ENCODE data around the gene HAO1. TPM values are rescaled to one million over a fixed set of nuclear protein-coding genes. Genes with fewer than 3 reads are reported as not detected.
A peak's percentile ranks its signal among the peaks of the same experiment; 100 is the strongest.

HAO1 gene
- polyA plus RNA-seq, 4 donors = 0.04 TPM; not detected in 3

GRCh38 chr20:7891705-7892104 lies 48.6 kb downstream of the HAO1 start:
- 87 to 88% (median 87%) methylated on average over 5 of the region's 5 CpGs for WGBS, 3 donors
- no peak overlapping the region for H3K4me3 ChIP-seq (ENCODE audit: low read depth in 1 of 3, low read length in 3 of 3)

GRCh38 chr20:7889736-7890135 lies 50.5 kb downstream of the HAO1 start:
- no peaks in the 10 kb centered on the region for H3K9me3 ChIP-seq (ENCODE audit: control insufficient read depth in 2 of 2, insufficient read depth in 1 of 2, low read depth in 1 of 2, low read length in 1 of 2)
- H3K36me3 ChIP-seq (ENCODE audit: control insufficient read depth in 3 of 3, insufficient read depth in 2 of 3, low read depth in 1 of 3, low read length in 3 of 3) = no peaks in the 10 kb centered on the region
- WGBS, 3 donors = 88 to 94% (median 88%) methylated on average over 3 of the region's 3 CpGs
- no peak for DNase-seq
- no peak overlapping the region for H3K27ac ChIP-seq (ENCODE audit: low read depth in 1 of 3, low read length in 2 of 3)
- H3K4me3 ChIP-seq (ENCODE audit: low read depth in 1 of 3, low read length in 3 of 3) = no peak overlapping the region
- H3K4me1 ChIP-seq (ENCODE audit: control insufficient read depth in 3 of 3, insufficient read depth in 2 of 3, low read depth in 1 of 3, low read length in 2 of 3) = no peaks in the 10 kb centered on the region
- FAIRE-seq = no peak
- no peaks in the 10 kb centered on the region for H3K27me3 ChIP-seq (ENCODE audit: control insufficient read depth in 3 of 3, insufficient read depth in 3 of 3, low read length in 3 of 3)

More at GRCh38 chr20:7891705-7892104, 48.6 kb downstream of the HAO1 start:
- H3K27me3 ChIP-seq (ENCODE audit: control insufficient read depth in 3 of 3, insufficient read depth in 3 of 3, low read length in 3 of 3) = no peaks in the 10 kb centered on the region
- DNase-seq = no peak
- H3K36me3 ChIP-seq (ENCODE audit: control insufficient read depth in 3 of 3, insufficient read depth in 2 of 3, low read depth in 1 of 3, low read length in 3 of 3) = no peaks in the 10 kb centered on the region
- no peaks in the 10 kb centered on the region for H3K4me1 ChIP-seq (ENCODE audit: control insufficient read depth in 3 of 3, insufficient read depth in 2 of 3, low read depth in 1 of 3, low read length in 2 of 3)
- no peak overlapping the region for H3K27ac ChIP-seq (ENCODE audit: low read depth in 1 of 3, low read length in 2 of 3)
- FAIRE-seq = no peak
- H3K9me3 ChIP-seq (ENCODE audit: control insufficient read depth in 2 of 2, insufficient read depth in 1 of 2, low read depth in 1 of 2, low read length in 1 of 2) = no peaks in the 10 kb centered on the region

GRCh38 chr20:7883741-7884140 lies 56.5 kb downstream of the HAO1 start:
- H3K9me3 ChIP-seq (ENCODE audit: control insufficient read depth in 2 of 2, insufficient read depth in 1 of 2, low read depth in 1 of 2, low read length in 1 of 2) = no peaks in the 10 kb centered on the region
- H3K27me3 ChIP-seq (ENCODE audit: control insufficient read depth in 3 of 3, insufficient read depth in 3 of 3, low read length in 3 of 3) = peaks cover 0 to 3% (median 0%) of the 10 kb centered on the region in 3 donors
- no peaks in the 10 kb centered on the region for H3K4me1 ChIP-seq (ENCODE audit: control insufficient read depth in 3 of 3, insufficient read depth in 2 of 3, low read depth in 1 of 3, low read length in 2 of 3)
- FAIRE-seq (no peak), DNase-seq (no peak)
- H3K36me3 ChIP-seq (ENCODE audit: control insufficient read depth in 3 of 3, insufficient read depth in 2 of 3, low read depth in 1 of 3, low read length in 3 of 3) = no peaks in the 10 kb centered on the region
- WGBS, 3 donors = 80 to 83% (median 82%) methylated on average over 1 of the region's 1 CpG
- no peak overlapping the region for H3K27ac ChIP-seq (ENCODE audit: low read depth in 1 of 3, low read length in 2 of 3)
- H3K4me3 ChIP-seq (ENCODE audit: low read depth in 1 of 3, low read length in 3 of 3) = no peak overlapping the region

GRCh38 chr20:7883309-7883708 lies 56.9 kb downstream of the HAO1 start:
- FAIRE-seq = no peak
- H3K27ac ChIP-seq (ENCODE audit: low read depth in 1 of 3, low read length in 2 of 3) = no peak overlapping the region
- H3K36me3 ChIP-seq (ENCODE audit: control insufficient read depth in 3 of 3, insufficient read depth in 2 of 3, low read depth in 1 of 3, low read length in 3 of 3) = no peaks in the 10 kb centered on the region
- H3K9me3 ChIP-seq (ENCODE audit: control insufficient read depth in 2 of 2, insufficient read depth in 1 of 2, low read depth in 1 of 2, low read length in 1 of 2) = no peaks in the 10 kb centered on the region
- peaks cover 0 to 3% (median 0%) of the 10 kb centered on the region in 3 donors for H3K27me3 ChIP-seq (ENCODE audit: control insufficient read depth in 3 of 3, insufficient read depth in 3 of 3, low read length in 3 of 3)
- no peak for DNase-seq
- no peaks in the 10 kb centered on the region for H3K4me1 ChIP-seq (ENCODE audit: control insufficient read depth in 3 of 3, insufficient read depth in 2 of 3, low read depth in 1 of 3, low read length in 2 of 3)
- 72 to 84% (median 73%) methylated on average over 4 of the region's 4 CpGs for WGBS, 3 donors
- no peak overlapping the region for H3K4me3 ChIP-seq (ENCODE audit: low read depth in 1 of 3, low read length in 3 of 3)

- FAIRE-seq (no peak), DNase-seq (no peak)
- peaks cover 0 to 3% (median 0%) of the 10 kb centered on the region in 3 donors for H3K27me3 ChIP-seq (ENCODE audit: control insufficient read depth in 3 of 3, insufficient read depth in 3 of 3, low read length in 3 of 3)
- no peaks in the 10 kb centered on the region for H3K4me1 ChIP-seq (ENCODE audit: control insufficient read depth in 3 of 3, insufficient read depth in 2 of 3, low read depth in 1 of 3, low read length in 2 of 3)
- no peaks in the 10 kb centered on the region for H3K9me3 ChIP-seq (ENCODE audit: control insufficient read depth in 2 of 2, insufficient read depth in 1 of 2, low read depth in 1 of 2, low read length in 1 of 2)
- no peak overlapping the region for H3K4me3 ChIP-seq (ENCODE audit: low read depth in 1 of 3, low read length in 3 of 3)
- no peak overlapping the region for H3K27ac ChIP-seq (ENCODE audit: low read depth in 1 of 3, low read length in 2 of 3)
- WGBS, 3 donors = 75 to 86% (median 81%) methylated on average over 4 of the region's 4 CpGs
- H3K36me3 ChIP-seq (ENCODE audit: control insufficient read depth in 3 of 3, insufficient read depth in 2 of 3, low read depth in 1 of 3, low read length in 3 of 3) = no peaks in the 10 kb centered on the region
These were observed 58.2 kb downstream of the HAO1 start for GRCh38 chr20:7882076-7882475.

GRCh38 chr20:7881551-7881950 lies 58.7 kb downstream of the HAO1 start:
- Histone ChIP-seq H3K36me3 (ENCODE audit: control insufficient read depth in 3 of 3, insufficient read depth in 2 of 3, low read depth in 1 of 3, low read length in 3 of 3) (no peaks in the 10 kb centered on the region), H3K4me3 (ENCODE audit: low read depth in 1 of 3, low read length in 3 of 3) (no peak overlapping the region), H3K27ac (ENCODE audit: low read depth in 1 of 3, low read length in 2 of 3) (no peak overlapping the region), H3K4me1 (ENCODE audit: control insufficient read depth in 3 of 3, insufficient read depth in 2 of 3, low read depth in 1 of 3, low read length in 2 of 3) (no peaks in the 10 kb centered on the region), H3K9me3 (ENCODE audit: control insufficient read depth in 2 of 2, insufficient read depth in 1 of 2, low read depth in 1 of 2, low read length in 1 of 2) (no peaks in the 10 kb centered on the region), H3K27me3 (ENCODE audit: control insufficient read depth in 3 of 3, insufficient read depth in 3 of 3, low read length in 3 of 3) (peaks cover 0 to 3% (median 0%) of the 10 kb centered on the region in 3 donors)
- no peak for DNase-seq
- WGBS, 3 donors = 70 to 81% (median 76%) methylated on average over 3 of the region's 3 CpGs
- no peak for FAIRE-seq

- Histone ChIP-seq H3K27me3 (ENCODE audit: control insufficient read depth in 3 of 3, insufficient read depth in 3 of 3, low read length in 3 of 3) (peaks cover 0 to 3% (median 0%) of the 10 kb centered on the region in 3 donors), H3K4me1 (ENCODE audit: control insufficient read depth in 3 of 3, insufficient read depth in 2 of 3, low read depth in 1 of 3, low read length in 2 of 3) (no peaks in the 10 kb centered on the region), H3K9me3 (ENCODE audit: control insufficient read depth in 2 of 2, insufficient read depth in 1 of 2, low read depth in 1 of 2, low read length in 1 of 2) (no peaks in the 10 kb centered on the region), H3K36me3 (ENCODE audit: control insufficient read depth in 3 of 3, insufficient read depth in 2 of 3, low read depth in 1 of 3, low read length in 3 of 3) (no peaks in the 10 kb centered on the region), H3K4me3 (ENCODE audit: low read depth in 1 of 3, low read length in 3 of 3) (no peak overlapping the region), H3K27ac (ENCODE audit: low read depth in 1 of 3, low read length in 2 of 3) (no peak overlapping the region)
- FAIRE-seq = no peak
- WGBS, 3 donors = 12 to 17% (median 14%) methylated on average over 5 of the region's 5 CpGs
- DNase-seq = peak in 1 of 2 donors; percentile 6
These were observed 60.4 kb downstream of the HAO1 start for GRCh38 chr20:7879883-7880282.

GRCh38 chr20:7868108-7868507 lies 72.2 kb downstream of the HAO1 start:
- DNase-seq (no peak), FAIRE-seq (no peak)
- Histone ChIP-seq H3K4me3 (ENCODE audit: low read depth in 1 of 3, low read length in 3 of 3) (no peak overlapping the region), H3K4me1 (ENCODE audit: control insufficient read depth in 3 of 3, insufficient read depth in 2 of 3, low read depth in 1 of 3, low read length in 2 of 3) (peaks cover 0 to 4% (median 0%) of the 10 kb centered on the region in 3 donors), H3K9me3 (ENCODE audit: control insufficient read depth in 2 of 2, insufficient read depth in 1 of 2, low read depth in 1 of 2, low read length in 1 of 2) (no peaks in the 10 kb centered on the region), H3K27ac (ENCODE audit: low read depth in 1 of 3, low read length in 2 of 3) (no peak overlapping the region), H3K27me3 (ENCODE audit: control insufficient read depth in 3 of 3, insufficient read depth in 3 of 3, low read length in 3 of 3) (no peaks in the 10 kb centered on the region), H3K36me3 (ENCODE audit: control insufficient read depth in 3 of 3, insufficient read depth in 2 of 3, low read depth in 1 of 3, low read length in 3 of 3) (no peaks in the 10 kb centered on the region)
- WGBS, 3 donors = 62 to 75% (median 65%) methylated on average over 2 of the region's 2 CpGs

- DNase-seq = peak in 1 of 2 donors; percentile 69
- WGBS, 3 donors = 18 to 31% (median 30%) methylated on average over 11 of the region's 11 CpGs
- H3K9me3 ChIP-seq (ENCODE audit: control insufficient read depth in 2 of 2, insufficient read depth in 1 of 2, low read depth in 1 of 2, low read length in 1 of 2) = no peaks in the 10 kb centered on the region
- FAIRE-seq = no peak
- no peak overlapping the region for H3K4me3 ChIP-seq (ENCODE audit: low read depth in 1 of 3, low read length in 3 of 3)
- no peaks in the 10 kb centered on the region for H3K36me3 ChIP-seq (ENCODE audit: control insufficient read depth in 3 of 3, insufficient read depth in 2 of 3, low read depth in 1 of 3, low read length in 3 of 3)
- no peak overlapping the region for H3K27ac ChIP-seq (ENCODE audit: low read depth in 1 of 3, low read length in 2 of 3)
- H3K27me3 ChIP-seq (ENCODE audit: control insufficient read depth in 3 of 3, insufficient read depth in 3 of 3, low read length in 3 of 3) = peaks cover 0 to under 1% (median 0%) of the 10 kb centered on the region in 3 donors
- H3K4me1 ChIP-seq (ENCODE audit: control insufficient read depth in 3 of 3, insufficient read depth in 2 of 3, low read depth in 1 of 3, low read length in 2 of 3) = peaks cover 0 to 4% (median 0%) of the 10 kb centered on the region in 3 donors
These were observed 74.0 kb downstream of the HAO1 start for GRCh38 chr20:7866285-7866684.

All from small intestine (tissue), 7 donors.